H9 (cell line): ENCODE measurements around the gene NUP205. TPM values are rescaled to one million over a fixed set of nuclear protein-coding genes. Genes with fewer than 3 reads are reported as not detected.

Experiments used
- DNase-seq: peaks from one replicate; pipeline ENCODE4 v3.0.0-alpha.2; 2017
- H2AFZ ChIP-seq: one replicate; pipeline ENCODE4 v1.6.1; 2013; ENCODE audit warnings: mild to moderate bottlenecking, low read length, control low read depth, moderate library complexity
- H2AK5ac ChIP-seq: 2 replicates; pipeline ENCODE4 v1.6.1; 2013; ENCODE audit warnings: low read length, control low read depth, mixed read lengths; ENCODE audit not compliant: insufficient read length
- H2BK120ac ChIP-seq: one replicate; pipeline ENCODE4 v1.6.1; 2013; ENCODE audit warnings: low read depth, mild to moderate bottlenecking, low read length, control low read depth, inconsistent platforms; ENCODE audit not compliant: poor library complexity, severe bottlenecking
- H2BK12ac ChIP-seq: 2 replicates; pipeline ENCODE4 v1.6.1; 2013; ENCODE audit warnings: low read length, control low read depth, mixed read lengths, low read depth; ENCODE audit not compliant: insufficient read length
- H2BK15ac ChIP-seq: 2 replicates; pipeline ENCODE4 v1.6.1; 2013; ENCODE audit warnings: low read depth, low read length, control low read depth
- H2BK20ac ChIP-seq: one replicate; pipeline ENCODE4 v1.6.1; 2013; ENCODE audit warnings: low read depth, mild to moderate bottlenecking, low read length, control low read depth, inconsistent platforms; ENCODE audit not compliant: poor library complexity, severe bottlenecking
- H2BK5ac ChIP-seq: 2 replicates; pipeline ENCODE4 v1.6.1; 2013; ENCODE audit warnings: low read length, control low read depth, mixed read lengths; ENCODE audit not compliant: insufficient read length
- H3K14ac ChIP-seq: 2 replicates; pipeline ENCODE4 v1.6.1; 2013; ENCODE audit warnings: low read length, control low read depth; ENCODE audit not compliant: insufficient read depth
- H3K18ac ChIP-seq: 2 replicates; pipeline ENCODE4 v1.6.1; 2013; ENCODE audit warnings: low read depth, mild to moderate bottlenecking, mixed read lengths, low read length, control low read depth; ENCODE audit not compliant: insufficient read length
- H3K23ac ChIP-seq: 2 replicates; pipeline ENCODE4 v1.6.1; 2013; ENCODE audit warnings: low read length, control low read depth, mixed read lengths, low read depth; ENCODE audit not compliant: insufficient read length
- H3K23me2 ChIP-seq: 2 replicates; pipeline ENCODE4 v1.6.1; 2013; ENCODE audit warnings: low read depth, mild to moderate bottlenecking, mixed read lengths, low read length, control low read depth; ENCODE audit not compliant: insufficient read length, poor library complexity, severe bottlenecking
- H3K27ac ChIP-seq: 2 replicates; pipeline ENCODE4 v1.5.1; 2013; ENCODE audit warnings: low read length, control low read depth, mixed read lengths, low read depth; ENCODE audit not compliant: insufficient read length
- H3K27me3 ChIP-seq: 2 replicates; pipeline ENCODE4 v1.6.1; 2013; ENCODE audit warnings: low read length, control low read depth, inconsistent platforms; ENCODE audit not compliant: insufficient read depth
- H3K4ac ChIP-seq: 2 replicates; pipeline ENCODE4 v1.6.1; 2013; ENCODE audit warnings: low read depth, mild to moderate bottlenecking, control low read depth, inconsistent platforms, low read length, moderate library complexity
- H3K4me1 ChIP-seq: 2 replicates; pipeline ENCODE4 v1.6.1; 2013; ENCODE audit warnings: low read length, control low read depth, inconsistent platforms; ENCODE audit not compliant: insufficient read depth
- H3K4me2 ChIP-seq: 2 replicates; pipeline ENCODE4 v1.6.1; 2013; ENCODE audit warnings: low read length, control low read depth, mixed read lengths; ENCODE audit not compliant: insufficient read length, insufficient read depth
- H3K56ac ChIP-seq: 2 replicates; pipeline ENCODE4 v1.6.1; 2013; ENCODE audit warnings: low read depth, mild to moderate bottlenecking, mixed read lengths, low read length, control low read depth; ENCODE audit not compliant: insufficient read length
- H3K79me1 ChIP-seq: 2 replicates; pipeline ENCODE4 v1.6.1; 2013; ENCODE audit warnings: low read depth, mild to moderate bottlenecking, moderate library complexity, low read length, control low read depth, inconsistent platforms; ENCODE audit not compliant: insufficient read depth, poor library complexity, severe bottlenecking
- H3K79me2 ChIP-seq: 2 replicates; pipeline ENCODE4 v1.6.1; 2013; ENCODE audit warnings: low read length, control low read depth, inconsistent platforms; ENCODE audit not compliant: insufficient read depth
- H3K9ac ChIP-seq: 2 replicates; pipeline ENCODE4 v1.6.1; 2013; ENCODE audit warnings: low read length, control low read depth, mixed read lengths; ENCODE audit not compliant: insufficient read length; ENCODE audit errors: extremely low read depth
- H3K9me3 ChIP-seq: one replicate; pipeline ENCODE4 v1.6.1; 2013; ENCODE audit warnings: low read depth, low read length, inconsistent platforms; ENCODE audit not compliant: control insufficient read depth
- H3T11ph ChIP-seq: one replicate; pipeline ENCODE4 v1.6.1; 2013; ENCODE audit warnings: mild to moderate bottlenecking, low read length, control low read depth, inconsistent platforms
- H4K20me1 ChIP-seq: one replicate; pipeline ENCODE4 v1.6.1; 2013; ENCODE audit not compliant: control insufficient read depth, insufficient read length, insufficient read depth
- H4K5ac ChIP-seq: 2 replicates; pipeline ENCODE4 v1.6.1; 2013; ENCODE audit warnings: low read depth, mild to moderate bottlenecking, mixed read lengths, low read length, control low read depth; ENCODE audit not compliant: insufficient read length
- H4K8ac ChIP-seq: replicated peaks from 2 replicates; pipeline ENCODE4 v1.6.1; 2013; ENCODE audit warnings: low read length, control low read depth, mixed read lengths, low read depth; ENCODE audit not compliant: insufficient read length
- H4K91ac ChIP-seq: 2 replicates; pipeline ENCODE4 v1.6.1; 2013; ENCODE audit warnings: low read depth, mild to moderate bottlenecking, moderate library complexity, mixed read lengths, low read length, control low read depth; ENCODE audit not compliant: insufficient read length
- H3K27ac Mint-ChIP-seq, 3 experiments: 2 replicates in 2 of 3; 3 replicates in 1 of 3; pipeline ENCODE4 v1.8.0; 2020 to 2021; ENCODE audit warnings: mixed read lengths in 3 of 3, mild to moderate bottlenecking in 1 of 3, moderate library complexity in 1 of 3
- H3K27me3 Mint-ChIP-seq: 2 replicates; pipeline ENCODE4 v1.8.0; 2021; ENCODE audit warnings: low read depth, mild to moderate bottlenecking, moderate library complexity, mixed read lengths
- H3K36me3 Mint-ChIP-seq, 3 experiments: 2 replicates in 2 of 3; 3 replicates in 1 of 3; pipeline ENCODE4 v1.8.0; 2020 to 2021; ENCODE audit warnings: low read depth in 3 of 3, mixed read lengths in 3 of 3; ENCODE audit not compliant: insufficient read depth in 1 of 3
- H3K4me1 Mint-ChIP-seq, 2 experiments: 2 replicates each; pipeline ENCODE4 v1.8.0; 2020; ENCODE audit warnings: mixed read lengths in 2 of 2
- H3K4me3 Mint-ChIP-seq, 2 experiments: 2 replicates in 1 of 2; 3 replicates in 1 of 2; pipeline ENCODE4 v1.8.0; 2020 to 2021; ENCODE audit warnings: mild to moderate bottlenecking in 2 of 2, mixed read lengths in 2 of 2, moderate library complexity in 1 of 2
- H3K9me3 Mint-ChIP-seq, 2 experiments: 2 replicates in 1 of 2; 3 replicates in 1 of 2; pipeline ENCODE4 v1.8.0; 2020; ENCODE audit warnings: mild to moderate bottlenecking in 2 of 2, mixed read lengths in 2 of 2, moderate library complexity in 1 of 2
- CTCF ChIP-seq: fragments of 200-600 bp; sonication (generic); conservative IDR thresholded peaks from 3 replicates; pipeline ENCODE4 v1.8.0; 2021; ENCODE audit warnings: antibody characterized with exemption, mild to moderate bottlenecking
- WGBS: extraction: QIAGEN DNeasy Blood & Tissue Kit; methylation state at CpG from one replicate; pipeline ENCODE4 v1.1.7; 2013; ENCODE audit warnings: missing lambda C conversion rate, low lambda C conversion rate, mixed read lengths; ENCODE audit not compliant: insufficient read length; ENCODE audit errors: extremely low coverage; 5-methylcytosine and 5-hydroxymethylcytosine counted together
- total RNA-seq: library from RNA; stranded (reverse); gene quantifications from 2 replicates; pipeline ENCODE4 v1.2.1, GENCODE V29; 2021

The NUP205 gene
- total RNA-seq, 1 experiment from 2014 or later = 158 TPM

GRCh38 chr7:135644154-135644553 lies 86.4 kb downstream of the NUP205 start:
- Histone ChIP-seq H3K79me2 (no peaks in the 10 kb centered on the region), H3K4me1 (no peaks in the 10 kb centered on the region), H2AFZ (no peak overlapping the region), H3K27ac (no peak overlapping the region), H2AK5ac (no peak overlapping the region), H3K14ac (no peak overlapping the region), H4K20me1 (no peaks in the 10 kb centered on the region), H4K91ac (no peak overlapping the region), H3K23ac (no peak overlapping the region), H3K18ac (no peak overlapping the region), H3K27me3 (no peaks in the 10 kb centered on the region), H3K79me1 (no peaks in the 10 kb centered on the region), H2BK12ac (no peak overlapping the region), H3K9ac (no peak overlapping the region), H3T11ph (no peak overlapping the region), H3K4ac (no peak overlapping the region), H3K9me3 (no peaks in the 10 kb centered on the region), H3K56ac (no peak overlapping the region), H3K4me2 (no peak overlapping the region), H2BK20ac (no peak overlapping the region), H4K5ac (no peak overlapping the region), H4K8ac (no peak overlapping the region), H2BK5ac (no peak overlapping the region), H3K23me2 (no peaks in the 10 kb centered on the region), H2BK15ac (no peak overlapping the region), H2BK120ac (no peak overlapping the region)
- H3K4me3 Mint-ChIP-seq = no peak overlapping the region
- H3K9me3 Mint-ChIP-seq = no peaks in the 10 kb centered on the region
- peaks cover 44 to 94% (median 88%) of the 10 kb centered on the region in 3 experiments for H3K36me3 Mint-ChIP-seq
- no peak for TF ChIP-seq CTCF
- H3K4me1 Mint-ChIP-seq = no peaks in the 10 kb centered on the region
- H3K27ac Mint-ChIP-seq = peak overlapping the region in 2 of 3 experiments; percentile 23 to 48; a peak in 2 of 7 replicates
- no CpG with 5 or more reads among the region's 3 CpGs for WGBS
- DNase-seq = no peak
- H3K27me3 Mint-ChIP-seq = no peaks in the 10 kb centered on the region
